ENCODE measurements around the gene CACNA1G.
A peak's percentile ranks its signal among the peaks of the same experiment; 100 is the strongest.

The CACNA1G gene

GRCh38 chr17:50586421-50587247, 26.1 kb downstream of the CACNA1G start:
- FAIRE-seq (no peak), DNase-seq (ENCODE audit: low spot score) (no peak)

GRCh38 chr17:50587571-50587970, 27.1 kb downstream of the CACNA1G start:
- DNase-seq (ENCODE audit: low spot score) (no peak), FAIRE-seq (no peak)

- no peak for DNase-seq (ENCODE audit: low spot score)
- no peak for FAIRE-seq
These were observed 28.0 kb downstream of the CACNA1G start for GRCh38 chr17:50588391-50589049.

- FAIRE-seq, result no peak
- no peak for DNase-seq (ENCODE audit: low spot score)
These were observed 28.7 kb downstream of the CACNA1G start for GRCh38 chr17:50589095-50589705.

GRCh38 chr17:50590946-50591737, 30.6 kb downstream of the CACNA1G start:
- DNase-seq (ENCODE audit: low spot score), result no peak

GRCh38 chr17:50593321-50593720, 32.8 kb downstream of the CACNA1G start:
- DNase-seq (ENCODE audit: low spot score) (no peak), FAIRE-seq (no peak)

More at GRCh38 chr17:50590946-50591737, 30.6 kb downstream of the CACNA1G start:
- no peak for FAIRE-seq

- no peak for DNase-seq (ENCODE audit: low spot score)
- FAIRE-seq, result no peak
These were observed 33.8 kb downstream of the CACNA1G start for GRCh38 chr17:50594128-50594823.

- no peak for FAIRE-seq
These were observed 34.4 kb downstream of the CACNA1G start for GRCh38 chr17:50594892-50595291.

GRCh38 chr17:50596191-50597037, 35.9 kb downstream of the CACNA1G start:
- FAIRE-seq (no peak), DNase-seq (ENCODE audit: low spot score) (no peak)

More at GRCh38 chr17:50594892-50595291, 34.4 kb downstream of the CACNA1G start:
- DNase-seq (ENCODE audit: low spot score), result no peak

GRCh38 chr17:50598487-50598886, 38.0 kb downstream of the CACNA1G start:
- no peak for FAIRE-seq
- no peak for DNase-seq (ENCODE audit: low spot score)

- DNase-seq (ENCODE audit: low spot score) (no peak), FAIRE-seq (no peak)
These were observed 39.1 kb downstream of the CACNA1G start for GRCh38 chr17:50599606-50600005.

GRCh38 chr17:50601823-50602375, 41.4 kb downstream of the CACNA1G start:
- DNase-seq (ENCODE audit: low spot score) (no peak), FAIRE-seq (no peak)

GRCh38 chr17:50602836-50603235, 42.3 kb downstream of the CACNA1G start:
- DNase-seq (ENCODE audit: low spot score), result no peak
- no peak for FAIRE-seq

- DNase-seq (ENCODE audit: low spot score) (peak; percentile 30), FAIRE-seq (no peak)
These were observed 42.8 kb downstream of the CACNA1G start for GRCh38 chr17:50603340-50603739.

- DNase-seq (ENCODE audit: low spot score), result peak; percentile 44
- no peak for FAIRE-seq
These were observed 44.0 kb downstream of the CACNA1G start for GRCh38 chr17:50604513-50604912.

- FAIRE-seq, result no peak
- no peak for DNase-seq (ENCODE audit: low spot score)
These were observed 44.9 kb downstream of the CACNA1G start for GRCh38 chr17:50605429-50605828.

GRCh38 chr17:50607522-50608175, 47.1 kb downstream of the CACNA1G start:
- peak; percentile 71 for FAIRE-seq
- DNase-seq (ENCODE audit: low spot score), result no peak

GRCh38 chr17:50608700-50609379, 48.3 kb downstream of the CACNA1G start:
- DNase-seq (ENCODE audit: low spot score), result no peak

More at GRCh38 chr17:50608700-50609379, 48.3 kb downstream of the CACNA1G start:
- no peak for FAIRE-seq
